GM15510 (cell line): ENCODE results near the gene INSIG1.

Experiments
- POLR2A ChIP-seq: IDR thresholded peaks from 3 replicates; pipeline ENCODE4 v1.6.1; 2011; ENCODE audit warnings: borderline replicate concordance; ENCODE audit not compliant: insufficient read length; ENCODE audit errors: extremely low read depth

INSIG1 gene

DNA sequence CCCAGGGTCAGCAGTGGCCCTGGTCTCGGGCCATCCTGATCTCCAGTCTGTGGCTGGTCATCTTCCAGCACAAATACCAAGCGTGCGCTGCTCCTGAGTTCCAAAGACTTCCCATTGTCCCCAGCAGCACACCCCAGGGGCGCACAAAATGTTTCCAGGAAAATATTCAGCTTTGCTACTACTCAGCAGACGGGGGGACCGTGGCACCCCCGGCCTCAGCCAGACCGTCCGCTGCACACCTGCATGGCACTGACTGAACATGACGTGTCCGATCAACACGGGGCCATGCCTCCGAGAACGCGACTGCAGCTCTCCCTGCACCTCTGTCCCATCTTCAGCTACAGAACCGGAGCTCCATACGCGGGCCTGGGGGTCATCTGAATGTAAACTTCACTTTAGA is 9.6 kb upstream of the INSIG1 start:
- no peak for TF ChIP-seq POLR2A

- no peak for TF ChIP-seq POLR2A
Measured at GRCh38 chr7:155289107-155289506, 8.6 kb upstream of the INSIG1 start.

DNA sequence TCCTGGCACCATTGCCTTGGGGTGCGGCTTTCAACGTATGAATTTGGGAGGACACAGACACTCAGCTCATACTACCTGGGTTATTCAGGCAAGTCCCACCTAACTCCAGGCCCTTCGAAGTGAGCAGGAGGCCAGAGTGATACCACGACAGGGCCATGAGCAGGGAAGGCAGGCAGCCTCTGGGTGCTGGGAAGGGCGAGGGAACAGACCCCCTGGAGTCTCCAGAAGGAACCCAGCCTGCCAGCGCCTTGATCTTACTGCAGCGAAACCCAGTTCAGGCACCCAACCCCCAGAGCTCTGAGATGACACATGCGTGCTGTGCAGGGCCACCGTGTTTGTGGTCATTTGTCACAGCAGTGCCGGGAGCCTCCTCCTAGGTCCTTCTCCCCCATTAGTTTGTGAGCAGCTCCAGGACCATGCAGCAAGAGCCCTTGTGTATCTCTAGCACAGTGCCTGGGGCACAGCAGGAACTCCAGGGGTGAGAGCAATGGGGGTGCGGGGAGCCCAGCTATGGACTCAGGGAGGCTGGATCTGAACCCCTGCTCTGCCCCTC is 7.7 kb upstream of the INSIG1 start:
- TF ChIP-seq POLR2A, result no peak

GRCh38 chr7:155291045-155291530 is 6.6 kb upstream of the INSIG1 start:
- no peak for TF ChIP-seq POLR2A

GRCh38 chr7:155291729-155292128 is 5.9 kb upstream of the INSIG1 start:
- no peak for TF ChIP-seq POLR2A

GRCh38 chr7:155292680-155293226 is 4.9 kb upstream of the INSIG1 start:
- TF ChIP-seq POLR2A, result no peak

GRCh38 chr7:155293721-155294510 is 3.8 kb upstream of the INSIG1 start:
- no peak for TF ChIP-seq POLR2A

- no peak for TF ChIP-seq POLR2A
Measured at GRCh38 chr7:155294511-155294778, 3.2 kb upstream of the INSIG1 start.

GRCh38 chr7:155295511-155295910 is 2.2 kb upstream of the INSIG1 start:
- no peak for TF ChIP-seq POLR2A

DNA sequence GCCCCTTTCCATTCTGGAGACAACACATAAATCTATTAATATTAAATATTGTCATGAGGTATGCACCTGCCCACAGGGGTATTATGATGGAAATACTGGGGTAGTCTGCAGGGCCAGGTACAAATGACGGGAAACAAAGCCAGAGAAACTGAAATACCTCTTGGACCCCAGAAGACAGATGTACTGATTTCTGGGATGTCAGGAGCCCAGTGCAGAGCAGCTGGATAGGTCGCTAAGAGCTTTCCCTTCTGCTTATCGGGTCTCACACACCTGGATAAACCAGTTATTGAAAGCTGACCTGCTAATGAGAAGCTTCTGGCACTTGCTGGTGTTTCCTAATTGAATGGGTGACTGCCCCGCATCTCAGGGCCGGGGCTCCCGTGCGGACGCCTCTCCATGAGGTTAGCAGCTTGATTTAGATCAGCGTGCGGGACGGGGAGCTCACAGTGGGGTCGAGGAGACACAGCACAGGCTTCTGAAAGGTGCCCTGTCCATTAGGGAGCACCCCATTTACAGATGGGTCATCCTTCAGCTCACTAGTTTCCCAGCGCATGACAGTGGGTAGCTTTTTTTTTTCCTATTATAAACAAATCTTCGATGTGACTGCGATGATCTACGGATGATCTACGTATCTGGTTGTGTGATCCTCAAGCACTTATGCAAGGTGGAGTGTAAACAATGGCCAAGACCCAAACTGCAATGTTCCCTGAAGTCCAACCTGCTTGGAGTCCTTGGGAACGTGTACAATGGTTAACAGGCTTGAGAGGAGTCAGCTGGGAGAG is 1.5 kb upstream of the INSIG1 start:
- TF ChIP-seq POLR2A, result no peak

DNA sequence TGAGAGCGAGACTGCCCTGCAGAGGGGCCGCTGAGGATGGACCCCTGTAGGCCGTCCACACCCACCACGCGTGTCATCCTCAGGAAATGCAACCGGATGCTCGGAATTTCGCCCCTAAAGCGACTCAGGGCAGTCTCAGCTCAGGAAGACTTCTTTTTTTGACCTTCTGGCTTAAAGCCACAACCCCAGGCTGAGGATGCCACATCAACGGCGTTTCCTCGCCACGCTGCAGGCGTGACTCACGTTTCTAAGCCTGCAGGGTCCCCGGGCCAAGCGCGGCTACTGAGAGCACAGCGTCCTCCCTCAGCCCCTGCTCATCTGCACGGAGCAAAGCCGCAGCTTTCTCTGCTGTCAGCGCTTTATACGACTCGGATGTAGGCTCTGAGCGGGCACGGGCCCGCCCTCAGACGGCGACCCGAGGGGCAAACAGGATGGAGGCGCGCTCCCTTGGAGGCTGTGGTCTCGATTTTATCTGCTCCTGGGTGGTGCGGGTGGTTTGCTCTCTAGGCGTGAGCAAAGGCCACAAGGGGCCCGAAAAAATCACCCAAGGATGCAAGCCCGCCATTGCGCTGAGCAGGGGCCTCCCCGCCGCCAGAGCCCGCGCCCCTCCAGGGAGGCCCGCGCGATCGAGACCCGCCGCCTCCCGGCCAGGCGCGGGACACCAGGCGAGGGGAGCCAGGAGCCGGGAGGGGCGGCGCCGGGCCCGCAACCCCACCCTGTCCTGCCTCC is 726 bp upstream of the INSIG1 start:
- TF ChIP-seq POLR2A, result no peak

DNA sequence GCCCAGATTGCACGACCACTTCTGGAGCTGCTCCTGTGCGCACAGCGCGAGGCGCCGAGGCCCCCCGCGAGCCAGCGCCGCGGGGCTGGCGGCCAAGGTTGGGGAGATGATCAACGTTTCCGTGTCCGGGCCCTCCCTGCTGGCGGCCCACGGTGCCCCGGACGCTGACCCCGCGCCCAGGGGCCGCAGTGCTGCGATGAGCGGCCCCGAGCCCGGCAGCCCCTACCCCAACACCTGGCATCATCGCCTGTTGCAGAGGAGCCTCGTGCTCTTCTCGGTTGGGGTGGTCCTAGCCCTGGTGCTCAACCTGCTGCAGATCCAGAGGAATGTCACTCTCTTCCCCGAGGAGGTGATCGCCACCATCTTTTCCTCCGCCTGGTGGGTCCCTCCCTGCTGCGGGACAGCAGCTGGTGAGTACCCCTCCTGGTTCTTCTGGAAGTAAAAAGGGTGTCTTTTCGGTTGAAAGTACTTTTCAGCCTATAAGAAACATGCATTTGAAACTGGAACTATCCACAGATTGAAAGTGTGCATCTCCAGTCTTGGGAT is 683 bp downstream of the INSIG1 start:
- no peak for TF ChIP-seq POLR2A

GRCh38 chr7:155298834-155299534 is 1.3 kb downstream of the INSIG1 start:
- peak; percentile 71 for TF ChIP-seq POLR2A
